ENCODE measurements around the gene LCE2A.
A peak's percentile ranks its signal among the peaks of the same experiment; 100 is the strongest.

LCE2A gene

DNA sequence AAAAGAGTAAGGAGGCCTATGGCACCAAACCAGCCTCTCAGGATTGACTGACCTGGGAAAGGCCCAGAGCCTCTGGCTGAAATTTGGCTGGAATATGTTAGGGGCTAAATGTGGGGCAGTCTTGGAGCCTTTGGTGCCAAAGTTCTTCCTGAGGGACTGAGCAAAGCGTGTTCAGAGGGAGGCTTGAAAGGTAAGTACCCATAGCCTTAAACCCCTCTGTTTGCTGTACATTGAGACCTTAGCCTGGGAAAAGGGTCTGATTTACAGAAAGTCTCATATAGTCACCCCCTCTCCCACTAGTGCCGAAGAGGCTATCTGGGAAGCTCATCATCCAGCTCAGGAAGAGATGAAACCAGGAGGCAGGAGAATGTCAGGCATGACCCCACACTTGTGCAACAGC, 9.7 kb downstream of the LCE2A start, which contains the start of gene LCE4A:
LCE4A (plus strand) TSS at position 301 of the 400 bp plus-strand sequence. CDS start 916 bp downstream, outside the sequence.
- TF ChIP-seq, protein P1, sequence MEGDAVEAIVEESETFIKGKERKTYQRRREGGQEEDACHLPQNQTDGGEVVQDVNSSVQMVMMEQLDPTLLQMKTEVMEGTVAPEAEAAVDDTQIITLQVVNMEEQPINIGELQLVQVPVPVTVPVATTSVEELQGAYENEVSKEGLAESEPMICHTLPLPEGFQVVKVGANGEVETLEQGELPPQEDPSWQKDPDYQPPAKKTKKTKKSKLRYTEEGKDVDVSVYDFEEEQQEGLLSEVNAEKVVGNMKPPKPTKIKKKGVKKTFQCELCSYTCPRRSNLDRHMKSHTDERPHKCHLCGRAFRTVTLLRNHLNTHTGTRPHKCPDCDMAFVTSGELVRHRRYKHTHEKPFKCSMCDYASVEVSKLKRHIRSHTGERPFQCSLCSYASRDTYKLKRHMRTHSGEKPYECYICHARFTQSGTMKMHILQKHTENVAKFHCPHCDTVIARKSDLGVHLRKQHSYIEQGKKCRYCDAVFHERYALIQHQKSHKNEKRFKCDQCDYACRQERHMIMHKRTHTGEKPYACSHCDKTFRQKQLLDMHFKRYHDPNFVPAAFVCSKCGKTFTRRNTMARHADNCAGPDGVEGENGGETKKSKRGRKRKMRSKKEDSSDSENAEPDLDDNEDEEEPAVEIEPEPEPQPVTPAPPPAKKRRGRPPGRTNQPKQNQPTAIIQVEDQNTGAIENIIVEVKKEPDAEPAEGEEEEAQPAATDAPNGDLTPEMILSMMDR (conservative IDR thresholded peaks at IDR 0.05; ENCODE audit: low read length), result no peak

DNA sequence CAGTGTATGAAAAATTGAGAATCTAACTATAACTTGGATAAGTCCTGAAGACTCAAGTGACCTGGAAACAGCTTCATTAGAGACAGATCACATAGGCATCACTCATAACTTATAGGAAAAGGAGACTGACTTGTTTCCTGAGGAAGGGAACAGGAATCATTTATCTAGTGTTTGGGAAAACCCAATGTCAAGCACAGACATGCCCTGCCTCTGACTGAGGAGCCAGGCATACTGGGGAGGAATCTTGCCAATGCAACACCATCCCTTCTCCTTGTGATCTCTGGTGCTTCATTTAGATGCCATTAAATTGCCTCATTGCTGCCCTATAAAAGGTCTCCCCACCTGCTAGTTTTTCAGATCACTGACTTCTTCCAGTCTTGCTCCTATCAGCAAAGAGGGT, 20.1 kb downstream of the LCE2A start:
- TF ChIP-seq, protein P1 (conservative IDR thresholded peaks at IDR 0.05; ENCODE audit: low read length), result no peak
- no peak overlapping the region for H3K4me3 ChIP-seq (ENCODE audit: low read length)
- no peak for DNase-seq (ENCODE audit: low read depth)

More for the DNA sequence above, 9.7 kb downstream of the LCE2A start, which contains the start of gene LCE4A:
- DNase-seq (ENCODE audit: low read depth), result no peak
- no peak within 1 kb of the TSS for H3K4me3 ChIP-seq (ENCODE audit: low read length)

DNA sequence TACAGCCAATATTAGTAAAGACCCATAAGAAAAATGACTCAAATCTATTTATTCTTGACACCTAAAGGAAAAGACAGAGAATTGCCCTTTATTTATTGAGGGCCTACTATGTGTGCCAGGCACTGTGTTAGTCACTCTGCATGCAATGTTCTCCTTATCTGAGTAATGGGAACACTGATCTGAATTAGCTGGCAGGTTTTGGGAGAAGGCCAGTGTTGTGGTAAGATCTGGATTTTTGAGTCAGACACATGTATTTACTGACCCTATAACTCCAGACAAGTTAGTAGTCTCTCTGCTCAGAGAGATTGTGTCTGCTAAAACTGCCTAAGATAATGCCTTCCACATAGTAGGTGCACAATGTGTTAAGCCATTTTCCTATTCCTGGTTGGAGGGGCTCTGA, 27.1 kb downstream of the LCE2A start:
- TF ChIP-seq, protein P1 (conservative IDR thresholded peaks at IDR 0.05; ENCODE audit: low read length), result no peak
- no peak overlapping the region for H3K4me3 ChIP-seq (ENCODE audit: low read length)
- DNase-seq (ENCODE audit: low read depth), result no peak

DNA sequence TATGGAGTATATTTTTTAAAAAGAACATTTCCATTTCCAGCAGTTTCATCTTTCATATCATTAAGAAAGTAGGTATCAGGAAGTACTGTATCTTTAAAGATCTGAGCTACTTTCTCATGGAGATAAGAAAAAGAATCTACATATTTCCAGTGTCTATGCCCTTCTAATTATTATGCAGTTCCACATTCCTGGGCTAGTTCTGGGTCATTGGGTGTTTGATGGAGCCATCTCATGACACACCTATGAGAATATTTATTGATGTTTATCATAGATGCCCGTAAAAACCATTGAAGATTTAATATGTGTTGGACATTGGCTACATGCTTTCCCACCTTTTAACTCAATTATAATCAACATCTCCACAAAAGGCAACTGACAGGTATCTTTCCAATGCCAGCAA, 30.8 kb downstream of the LCE2A start:
- TF ChIP-seq, protein P1 (conservative IDR thresholded peaks at IDR 0.05; ENCODE audit: low read length), result no peak
- no peak for DNase-seq (ENCODE audit: low read depth)
- no peak overlapping the region for H3K4me3 ChIP-seq (ENCODE audit: low read length)

DNA sequence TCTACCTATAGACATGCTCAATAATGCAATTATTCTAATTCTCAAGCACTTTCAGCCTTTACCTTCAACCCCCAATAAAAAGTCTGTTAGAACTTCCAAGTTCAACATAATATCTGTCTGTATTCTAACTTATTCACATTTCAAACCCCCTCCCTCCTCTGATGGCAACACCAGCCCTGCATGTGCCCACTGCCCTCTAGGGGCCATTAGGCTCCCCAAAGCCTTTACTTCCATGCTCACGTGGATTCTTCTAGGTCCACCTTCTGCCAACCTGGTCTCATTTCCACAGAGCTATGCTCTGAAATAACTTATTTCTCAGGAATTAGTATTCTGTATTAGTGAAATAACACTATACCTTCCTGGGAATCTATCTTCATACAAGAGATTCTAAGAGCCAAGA, 37.5 kb downstream of the LCE2A start:
- TF ChIP-seq, protein P1 (conservative IDR thresholded peaks at IDR 0.05; ENCODE audit: low read length), result peak; percentile 16; the same call in 1 of the 2 replicates
- DNase-seq (ENCODE audit: low read depth), result no peak
- H3K4me3 ChIP-seq (ENCODE audit: low read length), result no peak overlapping the region

DNA sequence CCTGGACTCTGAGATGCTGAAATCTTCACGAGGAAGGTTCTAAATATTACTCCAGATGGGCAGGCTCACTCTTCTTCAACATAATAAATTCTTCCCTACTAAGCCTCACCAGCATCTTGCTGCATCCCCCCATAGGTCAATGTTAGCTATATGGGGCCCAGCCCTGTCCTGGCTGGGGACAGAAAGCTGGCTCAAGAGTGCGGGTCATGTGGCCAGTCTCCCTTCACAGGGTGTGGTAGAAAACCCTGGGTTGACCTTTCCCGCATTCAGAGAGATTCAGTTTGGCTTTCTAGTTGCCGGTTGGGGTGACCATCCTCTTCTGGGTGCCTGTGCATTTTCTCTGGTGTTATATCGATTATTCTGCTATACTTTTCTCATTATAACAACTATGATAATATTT, 39.9 kb downstream of the LCE2A start:
- no peak overlapping the region for H3K4me3 ChIP-seq (ENCODE audit: low read length)
- TF ChIP-seq, protein P1 (conservative IDR thresholded peaks at IDR 0.05; ENCODE audit: low read length), result no peak
- DNase-seq (ENCODE audit: low read depth), result no peak

DNA sequence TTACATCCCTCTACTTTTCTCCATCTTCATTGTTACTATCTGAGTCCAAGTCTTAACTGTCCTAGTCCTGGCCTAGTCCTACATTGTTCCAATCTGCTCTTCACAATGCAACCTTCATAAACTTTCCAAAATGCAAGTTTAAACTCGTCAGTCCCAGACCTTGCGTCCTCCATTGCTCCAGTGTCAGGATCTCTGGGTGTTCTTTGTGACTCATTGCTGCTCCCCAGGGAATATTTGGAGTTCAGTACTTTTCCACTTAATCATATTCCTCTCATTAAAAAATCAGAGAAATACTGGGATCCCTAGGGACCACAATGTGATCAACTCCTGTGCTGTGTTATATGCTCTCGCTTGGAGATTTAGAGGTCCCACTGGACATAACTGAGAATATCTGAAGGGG, 41.7 kb downstream of the LCE2A start:
- DNase-seq (ENCODE audit: low read depth), result peak; percentile 11
- no peak overlapping the region for H3K4me3 ChIP-seq (ENCODE audit: low read length)
- TF ChIP-seq, protein P1 (conservative IDR thresholded peaks at IDR 0.05; ENCODE audit: low read length), result no peak
